HG02981 (cell line): ENCODE results near the gene HTR6.

Source experiments
- ATAC-seq: cut with Tn5 transposase; IDR thresholded peaks from one replicate; pipeline ENCODE4 v1.9.1; 2021; ENCODE audit warnings: mild to moderate bottlenecking, moderate library complexity; ENCODE audit not compliant: unreplicated experiment

The HTR6 gene

GRCh38 chr1:19687414-19687813, 22.7 kb downstream of the HTR6 start:
- no peak for ATAC-seq

GRCh38 chr1:19688041-19688842, 23.6 kb downstream of the HTR6 start:
- ATAC-seq = no peak

- ATAC-seq = no peak
Observed at GRCh38 chr1:19689085-19689757, 24.5 kb downstream of the HTR6 start.

GRCh38 chr1:19689856-19690255, 25.2 kb downstream of the HTR6 start:
- no peak for ATAC-seq

- no peak for ATAC-seq
Observed at GRCh38 chr1:19690342-19690741, 25.7 kb downstream of the HTR6 start.

- ATAC-seq = no peak
Observed at GRCh38 chr1:19694298-19694697, 29.6 kb downstream of the HTR6 start.

GRCh38 chr1:19695772-19696171, 31.1 kb downstream of the HTR6 start:
- no peak for ATAC-seq

GRCh38 chr1:19696820-19697219, 32.1 kb downstream of the HTR6 start:
- ATAC-seq = no peak

GRCh38 chr1:19698181-19698580, 33.5 kb downstream of the HTR6 start:
- no peak for ATAC-seq

GRCh38 chr1:19700079-19700777, 35.6 kb downstream of the HTR6 start:
- ATAC-seq = no peak

GRCh38 chr1:19703280-19703679, 38.6 kb downstream of the HTR6 start:
- no peak for ATAC-seq

- ATAC-seq = no peak
Observed at GRCh38 chr1:19704247-19705113, 39.8 kb downstream of the HTR6 start.

- no peak for ATAC-seq
Observed at GRCh38 chr1:19705464-19705863, 40.8 kb downstream of the HTR6 start.

GRCh38 chr1:19706136-19706535, 41.5 kb downstream of the HTR6 start:
- ATAC-seq = no peak

GRCh38 chr1:19708567-19709110, 44.0 kb downstream of the HTR6 start:
- no peak for ATAC-seq

- no peak for ATAC-seq
Observed at GRCh38 chr1:19709260-19709793, 44.7 kb downstream of the HTR6 start.

- ATAC-seq = no peak
Observed at GRCh38 chr1:19710825-19711611, 46.3 kb downstream of the HTR6 start.

GRCh38 chr1:19712928-19713327, 48.3 kb downstream of the HTR6 start:
- no peak for ATAC-seq
